ENCODE data around the gene CLDN20.
"Not testable (repeated sequence)": the region's sequence is repeated elsewhere in the genome, so short reads cannot be mapped to it uniquely, and the experiment has no call there.

The CLDN20 gene

GRCh38 chr6:155268088-155268867, 4.5 kb downstream of the CLDN20 start:
- CTCF ChIA-PET, result interaction anchor here (0.7 to 2.0 kb wide), 6 partner anchors 8 to 355 kb away, joined by 3 to 10 read pairs (median 4); no protein-coding TSS in a partner anchor
- POLR2A ChIA-PET, result not testable (repeated sequence)

GRCh38 chr6:155269765-155270164, 6.0 kb downstream of the CLDN20 start:
- POLR2A ChIA-PET, result no interaction called here
- no peak for DNase-seq
- CTCF ChIA-PET, result no interaction called here

More at GRCh38 chr6:155268088-155268867, 4.5 kb downstream of the CLDN20 start:
- H3K27me3 ChIP-seq (replicated peaks in 2 of 5; ENCODE audit: control insufficient read depth in 4 of 5, insufficient read depth in 5 of 5, low read length in 4 of 5); H3K4me3 ChIP-seq (ENCODE audit: control insufficient read depth in 1 of 7, extremely low read depth in 1 of 7, insufficient read depth in 4 of 7, low read depth in 2 of 7, low read length in 6 of 7); H3K9me3 ChIP-seq (ENCODE audit: control extremely low read depth in 1 of 5, control insufficient read depth in 4 of 5, insufficient read depth in 2 of 5, low read depth in 1 of 5, low read length in 4 of 5); H3K4me1 ChIP-seq (ENCODE audit: control extremely low read depth in 1 of 4, control insufficient read depth in 4 of 4, insufficient read depth in 4 of 4, low read length in 3 of 4); H3K27ac ChIP-seq (ENCODE audit: insufficient read depth in 1 of 2, low read depth in 1 of 2, low read length in 2 of 2, poor library complexity in 1 of 2, severe bottlenecking in 2 of 2): not testable (repeated sequence)
- H3K36me3 ChIP-seq (ENCODE audit: control insufficient read depth in 4 of 4, insufficient read depth in 4 of 4, low read length in 3 of 4), result peaks cover 2 to 31% (median 16%) of the 10 kb centered on the region in 4 experiments
- DNase-seq, result peak; percentile 40 to 65 (median 61)
- 100% methylated on average over 1 of the region's 5 CpGs for whole genome bisulfite sequencing (ENCODE audit: insufficient coverage)

GRCh38 chr6:155270561-155271091, 6.8 kb downstream of the CLDN20 start:
- ChIA-PET CTCF (interaction anchor here (1.0 to 1.2 kb wide), 2 partner anchors 10 to 427 kb away, joined by 3 read pairs; no protein-coding TSS in a partner anchor), POLR2A (no interaction called here)
- no peak for DNase-seq
- Histone ChIP-seq H3K4me1 (ENCODE audit: control extremely low read depth in 1 of 4, control insufficient read depth in 4 of 4, insufficient read depth in 4 of 4, low read length in 3 of 4) (peaks cover 0 to 12% (median 0%) of the 10 kb centered on the region in 4 experiments), H3K4me3 (ENCODE audit: control insufficient read depth in 1 of 7, extremely low read depth in 1 of 7, insufficient read depth in 4 of 7, low read depth in 2 of 7, low read length in 6 of 7) (no peak overlapping the region), H3K36me3 (ENCODE audit: control insufficient read depth in 4 of 4, insufficient read depth in 4 of 4, low read length in 3 of 4) (peaks cover 5 to 24% (median 17%) of the 10 kb centered on the region in 4 experiments), H3K27me3 (replicated peaks in 2 of 5; ENCODE audit: control insufficient read depth in 4 of 5, insufficient read depth in 5 of 5, low read length in 4 of 5) (no peaks in the 10 kb centered on the region), H3K27ac (ENCODE audit: insufficient read depth in 1 of 2, low read depth in 1 of 2, low read length in 2 of 2, poor library complexity in 1 of 2, severe bottlenecking in 2 of 2) (no peak overlapping the region), H3K9me3 (ENCODE audit: control extremely low read depth in 1 of 5, control insufficient read depth in 4 of 5, insufficient read depth in 2 of 5, low read depth in 1 of 5, low read length in 4 of 5) (no peaks in the 10 kb centered on the region)
- WGBS (ENCODE audit: insufficient coverage), result 100% methylated on average over 1 of the region's 7 CpGs

More at GRCh38 chr6:155269765-155270164, 6.0 kb downstream of the CLDN20 start:
- peaks cover 0 to 12% (median 0%) of the 10 kb centered on the region in 4 experiments for H3K4me1 ChIP-seq (ENCODE audit: control extremely low read depth in 1 of 4, control insufficient read depth in 4 of 4, insufficient read depth in 4 of 4, low read length in 3 of 4)
- no peak overlapping the region for H3K4me3 ChIP-seq (ENCODE audit: control insufficient read depth in 1 of 7, extremely low read depth in 1 of 7, insufficient read depth in 4 of 7, low read depth in 2 of 7, low read length in 6 of 7)
- H3K36me3 ChIP-seq (ENCODE audit: control insufficient read depth in 4 of 4, insufficient read depth in 4 of 4, low read length in 3 of 4), result peaks cover 5 to 25% (median 13%) of the 10 kb centered on the region in 4 experiments
- no peaks in the 10 kb centered on the region for H3K27me3 ChIP-seq (replicated peaks in 2 of 5; ENCODE audit: control insufficient read depth in 4 of 5, insufficient read depth in 5 of 5, low read length in 4 of 5)
- no peaks in the 10 kb centered on the region for H3K9me3 ChIP-seq (ENCODE audit: control extremely low read depth in 1 of 5, control insufficient read depth in 4 of 5, insufficient read depth in 2 of 5, low read depth in 1 of 5, low read length in 4 of 5)
- WGBS (ENCODE audit: insufficient coverage), result 67% methylated on average over 3 of the region's 3 CpGs
- no peak overlapping the region for H3K27ac ChIP-seq (ENCODE audit: insufficient read depth in 1 of 2, low read depth in 1 of 2, low read length in 2 of 2, poor library complexity in 1 of 2, severe bottlenecking in 2 of 2)

GRCh38 chr6:155271145-155271544, 7.3 kb downstream of the CLDN20 start:
- Histone ChIP-seq H3K36me3 (ENCODE audit: control insufficient read depth in 4 of 4, insufficient read depth in 4 of 4, low read length in 3 of 4) (peaks cover 5 to 28% (median 21%) of the 10 kb centered on the region in 4 experiments), H3K9me3 (ENCODE audit: control extremely low read depth in 1 of 5, control insufficient read depth in 4 of 5, insufficient read depth in 2 of 5, low read depth in 1 of 5, low read length in 4 of 5) (no peaks in the 10 kb centered on the region), H3K4me1 (ENCODE audit: control extremely low read depth in 1 of 4, control insufficient read depth in 4 of 4, insufficient read depth in 4 of 4, low read length in 3 of 4) (peaks cover 0 to 12% (median 0%) of the 10 kb centered on the region in 4 experiments), H3K27me3 (replicated peaks in 2 of 5; ENCODE audit: control insufficient read depth in 4 of 5, insufficient read depth in 5 of 5, low read length in 4 of 5) (no peaks in the 10 kb centered on the region), H3K4me3 (ENCODE audit: control insufficient read depth in 1 of 7, extremely low read depth in 1 of 7, insufficient read depth in 4 of 7, low read depth in 2 of 7, low read length in 6 of 7) (no peak overlapping the region), H3K27ac (ENCODE audit: insufficient read depth in 1 of 2, low read depth in 1 of 2, low read length in 2 of 2, poor library complexity in 1 of 2, severe bottlenecking in 2 of 2) (no peak overlapping the region)
- no peak for DNase-seq
- POLR2A ChIA-PET, result no interaction called here
- CTCF ChIA-PET, result interaction anchor here (1.0 to 1.2 kb wide), 2 partner anchors 10 to 427 kb away, joined by 3 read pairs; no protein-coding TSS in a partner anchor

- H3K4me1 ChIP-seq (ENCODE audit: control extremely low read depth in 1 of 4, control insufficient read depth in 4 of 4, insufficient read depth in 4 of 4, low read length in 3 of 4), result peaks cover 0 to 12% (median 0%) of the 10 kb centered on the region in 4 experiments
- no peaks in the 10 kb centered on the region for H3K9me3 ChIP-seq (ENCODE audit: control extremely low read depth in 1 of 5, control insufficient read depth in 4 of 5, insufficient read depth in 2 of 5, low read depth in 1 of 5, low read length in 4 of 5)
- H3K4me3 ChIP-seq (ENCODE audit: control insufficient read depth in 1 of 7, extremely low read depth in 1 of 7, insufficient read depth in 4 of 7, low read depth in 2 of 7, low read length in 6 of 7), result no peak overlapping the region
- peaks cover 9 to 27% (median 19%) of the 10 kb centered on the region in 4 experiments for H3K36me3 ChIP-seq (ENCODE audit: control insufficient read depth in 4 of 4, insufficient read depth in 4 of 4, low read length in 3 of 4)
- CTCF ChIA-PET, result interaction anchor here (0.8 to 1.8 kb wide), 4 partner anchors 9 to 405 kb away, joined by 3 to 5 read pairs (median 4); no protein-coding TSS in a partner anchor
- 95% methylated on average over 4 of the region's 8 CpGs for WGBS (ENCODE audit: insufficient coverage)
- H3K27ac ChIP-seq (ENCODE audit: insufficient read depth in 1 of 2, low read depth in 1 of 2, low read length in 2 of 2, poor library complexity in 1 of 2, severe bottlenecking in 2 of 2), result no peak overlapping the region
- POLR2A ChIA-PET, result interaction anchor here (0.6 kb wide), 1 partner anchor 1445 kb away, joined by 3 read pairs; no protein-coding TSS in a partner anchor
- no peaks in the 10 kb centered on the region for H3K27me3 ChIP-seq (replicated peaks in 2 of 5; ENCODE audit: control insufficient read depth in 4 of 5, insufficient read depth in 5 of 5, low read length in 4 of 5)
- no peak for DNase-seq
These were observed 8.8 kb downstream of the CLDN20 start for GRCh38 chr6:155272353-155273232.

- POLR2A ChIA-PET, result interaction anchor here (0.6 kb wide), 1 partner anchor 1444 kb away, joined by 3 read pairs; no protein-coding TSS in a partner anchor
- WGBS (ENCODE audit: insufficient coverage), result 79% methylated on average over 2 of the region's 3 CpGs
- DNase-seq, result peak in 2 of 3 donors; percentile 15 to 45
- Histone ChIP-seq H3K4me3 (ENCODE audit: control insufficient read depth in 1 of 7, extremely low read depth in 1 of 7, insufficient read depth in 4 of 7, low read depth in 2 of 7, low read length in 6 of 7) (no peak overlapping the region), H3K27me3 (replicated peaks in 2 of 5; ENCODE audit: control insufficient read depth in 4 of 5, insufficient read depth in 5 of 5, low read length in 4 of 5) (no peaks in the 10 kb centered on the region), H3K36me3 (ENCODE audit: control insufficient read depth in 4 of 4, insufficient read depth in 4 of 4, low read length in 3 of 4) (peaks cover 11 to 32% (median 24%) of the 10 kb centered on the region in 4 experiments), H3K4me1 (ENCODE audit: control extremely low read depth in 1 of 4, control insufficient read depth in 4 of 4, insufficient read depth in 4 of 4, low read length in 3 of 4) (peaks cover 0 to 12% (median 0%) of the 10 kb centered on the region in 4 experiments), H3K27ac (ENCODE audit: insufficient read depth in 1 of 2, low read depth in 1 of 2, low read length in 2 of 2, poor library complexity in 1 of 2, severe bottlenecking in 2 of 2) (no peak overlapping the region), H3K9me3 (ENCODE audit: control extremely low read depth in 1 of 5, control insufficient read depth in 4 of 5, insufficient read depth in 2 of 5, low read depth in 1 of 5, low read length in 4 of 5) (no peaks in the 10 kb centered on the region)
- CTCF ChIA-PET, result interaction anchor here (1.4 to 1.8 kb wide), 2 partner anchors 9 to 405 kb away, joined by 3 to 5 read pairs; no protein-coding TSS in a partner anchor
These were observed 9.6 kb downstream of the CLDN20 start for GRCh38 chr6:155273431-155273830.

All from common myeloid progenitor, CD34-positive (primary cell).